A673 (cell line): ENCODE results near the gene THEM5. TPM values are rescaled to one million over a fixed set of nuclear protein-coding genes. Genes with fewer than 3 reads are reported as not detected.

Experiments
- BruUV-seq: library from RNA; stranded (reverse); fragments of 400-500 nt; replicated peaks from 2 replicates; lab custom pipeline; 2021; lab: Mats Ljungman, UMichigan
- CTCF ChIA-PET: fragments of 300-600 bp; sonication (Branson Sonifier 250); formaldehyde crosslinking; loops from one replicate; lab custom pipeline; 2022; ENCODE audit warnings: antibody characterized with exemption; lab: Charles Lee
- POLR2A ChIA-PET: fragments of 300-600 bp; sonication (Branson Sonifier 250); formaldehyde crosslinking; loops from one replicate; lab custom pipeline; 2022; ENCODE audit warnings: antibody characterized with exemption; ENCODE audit not compliant: low non-redundant PET; lab: Charles Lee
- DNase-seq: peaks from one replicate; pipeline ENCODE4 v3.0.0-alpha.2; 2015; ENCODE audit warnings: low spot score
- H3K27ac ChIP-seq: fragments of 200-600 bp; sonication (generic); 2 replicates; pipeline ENCODE4 v1.5.1; 2016; ENCODE audit warnings: mixed run types, low read depth, mild to moderate bottlenecking, mixed read lengths, antibody characterized with exemption, low read length; ENCODE audit not compliant: poor library complexity, severe bottlenecking
- H3K27me3 ChIP-seq: fragments of 200-600 bp; sonication (generic); replicated peaks from 2 replicates; pipeline ENCODE4 v1.6.1; 2017; ENCODE audit warnings: mixed run types, low read depth, mild to moderate bottlenecking, mixed read lengths, antibody characterized with exemption, low read length; ENCODE audit not compliant: insufficient read depth, poor library complexity
- H3K36me3 ChIP-seq: fragments of 200-600 bp; sonication (generic); 2 replicates; pipeline ENCODE4 v1.6.1; 2016; ENCODE audit warnings: mixed run types, mild to moderate bottlenecking, mixed read lengths, antibody characterized with exemption, low read length; ENCODE audit not compliant: insufficient read depth, poor library complexity, severe bottlenecking
- H3K4me1 ChIP-seq: fragments of 200-600 bp; sonication (generic); 2 replicates; pipeline ENCODE4 v1.6.1; 2017; ENCODE audit warnings: mixed run types, mild to moderate bottlenecking, mixed read lengths, antibody characterized with exemption, low read length; ENCODE audit not compliant: insufficient read depth, poor library complexity, severe bottlenecking
- H3K4me3 ChIP-seq: fragments of 200-600 bp; sonication (generic); 2 replicates; pipeline ENCODE4 v1.5.1; 2016; ENCODE audit warnings: low read depth, mixed run types, mild to moderate bottlenecking, mixed read lengths, low read length; ENCODE audit not compliant: poor library complexity, severe bottlenecking
- H3K9me3 ChIP-seq: fragments of 200-600 bp; sonication (generic); 2 replicates; pipeline ENCODE4 v1.6.1; 2016; ENCODE audit warnings: mixed run types, low read depth, mild to moderate bottlenecking, mixed read lengths, antibody characterized with exemption, low read length; ENCODE audit not compliant: poor library complexity, severe bottlenecking
- CTCF ChIP-seq: fragments of 300-800, 200-600 bp; sonication (generic); conservative IDR thresholded peaks from 2 replicates; pipeline ENCODE4 v1.5.1; 2017; ENCODE audit warnings: low read depth, mild to moderate bottlenecking, antibody characterized with exemption, low read length, moderate library complexity, mixed read lengths
- EZH2 ChIP-seq: fragments of 200-600 bp; sonication (generic); IDR thresholded peaks from 2 replicates; pipeline ENCODE4 v1.6.1; 2017; ENCODE audit warnings: borderline replicate concordance, low read depth, mild to moderate bottlenecking, mixed read lengths, antibody characterized with exemption, low read length; ENCODE audit not compliant: poor library complexity, severe bottlenecking
- intact Hi-C: fragments of 100-400 bp; cut with micrococcal nuclease; formaldehyde crosslinking; loops from one replicate; pipeline ENCODE4 v1.10.0; 2022; ENCODE audit not compliant: unreplicated experiment
- total RNA-seq: library from RNA; stranded (reverse); gene quantifications from 2 replicates; pipeline ENCODE4 v1.2.3, GENCODE V29; 2021

The THEM5 gene
- total RNA-seq, 1 experiment from 2014 or later = not detected

GRCh38 chr1:151827853-151828252, 25.7 kb downstream of the THEM5 start:
- DNase-seq = no peak
- Histone ChIP-seq H3K4me1 (no peaks in the 10 kb centered on the region), H3K27ac (no peak overlapping the region), H3K9me3 (no peaks in the 10 kb centered on the region), H3K36me3 (no peaks in the 10 kb centered on the region), H3K4me3 (no peak overlapping the region), H3K27me3 (no peaks in the 10 kb centered on the region)
- intact Hi-C loops = no loop called here
- CTCF ChIA-PET = no interaction called here
- POLR2A ChIA-PET = no interaction called here
- BruUV-seq = no TSS peak
- TF ChIP-seq CTCF = no peak
- TF ChIP-seq EZH2 = no peak

GRCh38 chr1:151825751-151826660, 27.5 kb downstream of the THEM5 start:
- ChIA-PET POLR2A (no interaction called here), CTCF (interaction anchor here (0.6 kb wide), 1 partner anchor 10 kb away, joined by 4 read pairs; no protein-coding TSS in a partner anchor)
- no peak for DNase-seq
- TF ChIP-seq EZH2 (no peak), CTCF (no peak)
- H3K27me3 ChIP-seq = no peaks in the 10 kb centered on the region
- H3K4me1 ChIP-seq = no peaks in the 10 kb centered on the region
- intact Hi-C loops = no loop called here
- H3K36me3 ChIP-seq = no peaks in the 10 kb centered on the region
- H3K27ac ChIP-seq = no peak overlapping the region
- no TSS peak for BruUV-seq
- no peak overlapping the region for H3K4me3 ChIP-seq
- no peaks in the 10 kb centered on the region for H3K9me3 ChIP-seq

GRCh38 chr1:151825204-151825603, 28.3 kb downstream of the THEM5 start:
- Histone ChIP-seq H3K4me3 (no peak overlapping the region), H3K27ac (no peak overlapping the region), H3K36me3 (no peaks in the 10 kb centered on the region), H3K27me3 (no peaks in the 10 kb centered on the region), H3K4me1 (no peaks in the 10 kb centered on the region), H3K9me3 (no peaks in the 10 kb centered on the region)
- no peak for DNase-seq
- POLR2A ChIA-PET = no interaction called here
- intact Hi-C loops = no loop called here
- TF ChIP-seq EZH2 (no peak), CTCF (no peak)
- BruUV-seq = no TSS peak
- CTCF ChIA-PET = no interaction called here
